Esophagus squamous epithelium (tissue), 5 donors: ENCODE data around the gene SOX11. TPM values are rescaled to one million over a fixed set of nuclear protein-coding genes. Genes with fewer than 3 reads are reported as not detected.
A peak's percentile ranks its signal among the peaks of the same experiment; 100 is the strongest.

Experiments
- DNase-seq: peaks from one replicate; lab custom pipeline; 2025; lab: John Stamatoyannopoulos, UW
- H3K27ac ChIP-seq, 4 donors: fragments of 200-600 bp; sonication (generic); one replicate each; pipeline ENCODE4 v1.5.1; 2016 to 2019; ENCODE audit warnings: mild to moderate bottlenecking in 1 of 4
- H3K27me3 ChIP-seq, 4 donors: fragments of 200-600 bp; sonication (generic); 1 replicate in 3 of 4; 2 replicates in 1 of 4; pipeline versions ENCODE4 v1.5.1 to v1.6.0; 2017 to 2021; ENCODE audit warnings: antibody characterized with exemption in 1 of 4
- H3K36me3 ChIP-seq, 3 donors: fragments of 200-600 bp; sonication (generic); one replicate each; pipeline ENCODE4 v1.5.1; 2016 to 2019
- H3K4me1 ChIP-seq, 3 donors: fragments of 200-600 bp; sonication (generic); one replicate each; pipeline ENCODE4 v1.5.1; 2017 to 2019
- H3K4me3 ChIP-seq, 4 donors: fragments of 200-600 bp; sonication (generic); 1 replicate in 3 of 4; 2 replicates in 1 of 4; pipeline ENCODE4 v1.5.1; 2016 to 2019; ENCODE audit warnings: mild to moderate bottlenecking in 2 of 4, moderate library complexity in 1 of 4
- H3K9me3 ChIP-seq, 3 donors: fragments of 200-600 bp; sonication (generic); one replicate each; pipeline ENCODE4 v1.5.1; 2016 to 2019
- POLR2A ChIP-seq, 4 donors: fragments of 450-650 bp; IDR thresholded peaks; one replicate each; pipeline ENCODE4 v1.6.1; 2017; ENCODE audit warnings: antibody characterized with exemption in 4 of 4, mild to moderate bottlenecking in 4 of 4, moderate library complexity in 3 of 4
- WGBS, 2 donors: methylation state at CpG; one replicate each; pipeline ENCODE4 v1.1.5; 2018; 5-methylcytosine and 5-hydroxymethylcytosine counted together
- intact Hi-C: fragments of 100-400 bp; cut with DNase I; formaldehyde crosslinking; loops from one replicate; pipeline ENCODE4 v1.15.0; 2022
- total RNA-seq, 4 donors: library from RNA; depleted of rRNA; stranded (reverse); fragments of >200 nt; gene quantifications; one replicate each; pipeline ENCODE4 v1.1.0, GENCODE V29; 2016
- TF ChIP-seq, protein P1 (sequence below), 6 experiments: fragments of 450-650 bp in 4 of 6; fragments of 200-600 bp in 2 of 6; sonication (generic) in 2 of 6; IDR thresholded peaks; one replicate each; pipeline ENCODE4 v1.5.1; 2016 to 2019; ENCODE audit warnings: antibody characterized with exemption in 6 of 6, mild to moderate bottlenecking in 4 of 6, moderate library complexity in 4 of 6
- donor health status: DM: yes; HTN: yes; CAD: no.

The SOX11 gene
- total RNA-seq, 4 donors from 2014 or later: not detected

DNA sequence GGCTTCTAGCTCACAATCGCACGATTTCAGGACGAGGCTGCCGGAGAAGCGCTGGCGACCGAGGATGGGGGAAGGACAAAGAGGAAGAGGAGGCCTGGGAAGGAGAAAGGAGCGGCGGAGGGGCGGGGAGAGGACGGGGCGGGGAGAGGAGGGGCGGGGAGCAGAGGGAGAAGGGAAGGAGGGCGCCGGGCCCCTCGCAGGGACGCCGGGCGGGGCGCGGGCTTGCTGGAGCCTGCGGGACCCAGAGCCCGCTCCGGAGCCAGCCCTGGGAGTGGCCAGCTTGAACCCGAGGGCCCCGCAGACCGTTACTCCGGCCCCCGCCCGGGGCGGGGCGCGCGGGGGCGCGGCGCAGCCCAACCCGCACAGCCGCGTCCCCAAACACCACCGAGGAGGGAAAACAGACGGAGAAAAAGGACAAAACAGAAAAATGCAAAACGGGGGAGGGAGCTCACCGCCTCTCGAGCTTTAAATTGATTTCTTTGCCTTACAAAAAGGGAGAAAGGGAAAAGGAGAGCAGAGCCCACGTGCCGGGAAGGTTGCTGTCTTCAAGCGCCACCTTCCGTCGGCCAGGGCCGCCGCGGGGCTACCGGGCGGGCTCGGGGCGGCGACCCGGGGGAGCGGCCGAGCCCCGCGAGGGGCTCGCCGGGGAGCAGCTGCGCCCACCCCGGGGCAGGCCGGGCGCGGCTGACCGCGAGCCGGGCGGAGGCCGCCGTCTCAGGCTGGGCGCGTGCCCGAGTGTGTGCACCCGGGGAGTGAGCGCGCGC lies 781 bp upstream of the SOX11 start:
- peaks cover 4 to 97% (median 27%) of the 10 kb centered on the region in 4 donors for H3K27me3 ChIP-seq

GRCh38 chr2:5692561-5693286 lies 540 bp downstream of the SOX11 start:
- intact Hi-C loops: no loop called here
- Histone ChIP-seq H3K27me3 (peaks cover 13 to 97% (median 36%) of the 10 kb centered on the region in 4 donors), H3K4me3 (peak overlapping the region in 2 of 4 donors; percentile 4 to 48), H3K36me3 (no peaks in the 10 kb centered on the region), H3K27ac (no peak overlapping the region), H3K4me1 (peaks cover 21 to 54% (median 23%) of the 10 kb centered on the region in 3 donors), H3K9me3 (no peaks in the 10 kb centered on the region)
- DNase-seq: no peak
- 7 to 15% methylated on average over 22 to 34 of the region's 69 CpGs for WGBS, 2 donors
- TF ChIP-seq POLR2A (IDR thresholded peaks at IDR 0.05): no peak
- TF ChIP-seq, protein P1, sequence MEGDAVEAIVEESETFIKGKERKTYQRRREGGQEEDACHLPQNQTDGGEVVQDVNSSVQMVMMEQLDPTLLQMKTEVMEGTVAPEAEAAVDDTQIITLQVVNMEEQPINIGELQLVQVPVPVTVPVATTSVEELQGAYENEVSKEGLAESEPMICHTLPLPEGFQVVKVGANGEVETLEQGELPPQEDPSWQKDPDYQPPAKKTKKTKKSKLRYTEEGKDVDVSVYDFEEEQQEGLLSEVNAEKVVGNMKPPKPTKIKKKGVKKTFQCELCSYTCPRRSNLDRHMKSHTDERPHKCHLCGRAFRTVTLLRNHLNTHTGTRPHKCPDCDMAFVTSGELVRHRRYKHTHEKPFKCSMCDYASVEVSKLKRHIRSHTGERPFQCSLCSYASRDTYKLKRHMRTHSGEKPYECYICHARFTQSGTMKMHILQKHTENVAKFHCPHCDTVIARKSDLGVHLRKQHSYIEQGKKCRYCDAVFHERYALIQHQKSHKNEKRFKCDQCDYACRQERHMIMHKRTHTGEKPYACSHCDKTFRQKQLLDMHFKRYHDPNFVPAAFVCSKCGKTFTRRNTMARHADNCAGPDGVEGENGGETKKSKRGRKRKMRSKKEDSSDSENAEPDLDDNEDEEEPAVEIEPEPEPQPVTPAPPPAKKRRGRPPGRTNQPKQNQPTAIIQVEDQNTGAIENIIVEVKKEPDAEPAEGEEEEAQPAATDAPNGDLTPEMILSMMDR (IDR thresholded peaks at IDR 0.05): no peak

More for the DNA sequence above, 781 bp upstream of the SOX11 start:
- H3K27ac ChIP-seq: no peak overlapping the region
- peak overlapping the region in 3 of 4 donors; percentile 3 to 48 (median 32) for H3K4me3 ChIP-seq
- H3K36me3 ChIP-seq: no peaks in the 10 kb centered on the region
- 2 to 11% methylated on average over 10 to 30 of the region's 83 CpGs for WGBS, 2 donors
- TF ChIP-seq POLR2A (IDR thresholded peaks at IDR 0.05): no peak
- no peaks in the 10 kb centered on the region for H3K9me3 ChIP-seq
- no peak for DNase-seq
- intact Hi-C loops: no loop called here
- H3K4me1 ChIP-seq: peaks cover 12 to 43% (median 18%) of the 10 kb centered on the region in 3 donors

DNA sequence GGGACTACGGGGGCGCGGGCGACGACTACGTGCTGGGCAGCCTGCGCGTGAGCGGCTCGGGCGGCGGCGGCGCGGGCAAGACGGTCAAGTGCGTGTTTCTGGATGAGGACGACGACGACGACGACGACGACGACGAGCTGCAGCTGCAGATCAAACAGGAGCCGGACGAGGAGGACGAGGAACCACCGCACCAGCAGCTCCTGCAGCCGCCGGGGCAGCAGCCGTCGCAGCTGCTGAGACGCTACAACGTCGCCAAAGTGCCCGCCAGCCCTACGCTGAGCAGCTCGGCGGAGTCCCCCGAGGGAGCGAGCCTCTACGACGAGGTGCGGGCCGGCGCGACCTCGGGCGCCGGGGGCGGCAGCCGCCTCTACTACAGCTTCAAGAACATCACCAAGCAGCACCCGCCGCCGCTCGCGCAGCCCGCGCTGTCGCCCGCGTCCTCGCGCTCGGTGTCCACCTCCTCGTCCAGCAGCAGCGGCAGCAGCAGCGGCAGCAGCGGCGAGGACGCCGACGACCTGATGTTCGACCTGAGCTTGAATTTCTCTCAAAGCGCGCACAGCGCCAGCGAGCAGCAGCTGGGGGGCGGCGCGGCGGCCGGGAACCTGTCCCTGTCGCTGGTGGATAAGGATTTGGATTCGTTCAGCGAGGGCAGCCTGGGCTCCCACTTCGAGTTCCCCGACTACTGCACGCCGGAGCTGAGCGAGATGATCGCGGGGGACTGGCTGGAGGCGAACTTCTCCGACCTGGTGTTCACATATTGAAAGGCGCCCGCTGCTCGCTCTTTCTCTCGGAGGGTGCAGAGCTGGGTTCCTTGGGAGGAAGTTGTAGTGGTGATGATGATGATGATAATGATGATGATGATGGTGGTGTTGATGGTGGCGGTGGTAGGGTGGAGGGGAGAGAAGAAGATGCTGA lies 1.4 kb downstream of the SOX11 start:
- DNase-seq: no peak
- Histone ChIP-seq H3K27me3 (peaks cover 13 to 98% (median 36%) of the 10 kb centered on the region in 4 donors), H3K36me3 (no peaks in the 10 kb centered on the region), H3K9me3 (no peaks in the 10 kb centered on the region), H3K4me1 (peaks cover 21 to 54% (median 23%) of the 10 kb centered on the region in 3 donors), H3K27ac (no peak overlapping the region), H3K4me3 (peak overlapping the region in 2 of 4 donors; percentile 4 to 48)
- intact Hi-C loops: no loop called here
- 11 to 26% methylated on average over 22 to 36 of the region's 102 CpGs for WGBS, 2 donors
- no peak for TF ChIP-seq POLR2A (IDR thresholded peaks at IDR 0.05)
- TF ChIP-seq, protein P1 (IDR thresholded peaks at IDR 0.05): no peak

- peaks cover 13 to 100% (median 36%) of the 10 kb centered on the region in 4 donors for H3K27me3 ChIP-seq
- H3K4me1 ChIP-seq: peaks cover 21 to 54% (median 23%) of the 10 kb centered on the region in 3 donors
- DNase-seq: no peak
- WGBS, 2 donors: 21 to 22% methylated on average over 8 to 9 of the region's 9 CpGs
- H3K27ac ChIP-seq: no peak overlapping the region
- no peaks in the 10 kb centered on the region for H3K9me3 ChIP-seq
- no peak for TF ChIP-seq POLR2A (IDR thresholded peaks at IDR 0.05)
- TF ChIP-seq, protein P1 (IDR thresholded peaks at IDR 0.05): no peak
- no peak overlapping the region for H3K4me3 ChIP-seq
- intact Hi-C loops: no loop called here
- H3K36me3 ChIP-seq: no peaks in the 10 kb centered on the region
Observed at GRCh38 chr2:5694306-5694705, 2.1 kb downstream of the SOX11 start.
